Astrocyte (in vitro differentiated cells and primary cell): ENCODE data around the gene ATP2B2.

Source experiments
- EZH2 ChIP-seq: IDR thresholded peaks from 2 replicates; pipeline ENCODE4 v1.6.1; 2012; ENCODE audit warnings: mild to moderate bottlenecking, low read length, inconsistent platforms; ENCODE audit not compliant: insufficient read depth
- TF ChIP-seq, protein P1 (sequence below): IDR thresholded peaks from 2 replicates; pipeline ENCODE4 v1.5.1; 2011; ENCODE audit warnings: low read depth, mild to moderate bottlenecking, inconsistent platforms, low read length, moderate library complexity; ENCODE audit not compliant: insufficient read depth

DNA sequence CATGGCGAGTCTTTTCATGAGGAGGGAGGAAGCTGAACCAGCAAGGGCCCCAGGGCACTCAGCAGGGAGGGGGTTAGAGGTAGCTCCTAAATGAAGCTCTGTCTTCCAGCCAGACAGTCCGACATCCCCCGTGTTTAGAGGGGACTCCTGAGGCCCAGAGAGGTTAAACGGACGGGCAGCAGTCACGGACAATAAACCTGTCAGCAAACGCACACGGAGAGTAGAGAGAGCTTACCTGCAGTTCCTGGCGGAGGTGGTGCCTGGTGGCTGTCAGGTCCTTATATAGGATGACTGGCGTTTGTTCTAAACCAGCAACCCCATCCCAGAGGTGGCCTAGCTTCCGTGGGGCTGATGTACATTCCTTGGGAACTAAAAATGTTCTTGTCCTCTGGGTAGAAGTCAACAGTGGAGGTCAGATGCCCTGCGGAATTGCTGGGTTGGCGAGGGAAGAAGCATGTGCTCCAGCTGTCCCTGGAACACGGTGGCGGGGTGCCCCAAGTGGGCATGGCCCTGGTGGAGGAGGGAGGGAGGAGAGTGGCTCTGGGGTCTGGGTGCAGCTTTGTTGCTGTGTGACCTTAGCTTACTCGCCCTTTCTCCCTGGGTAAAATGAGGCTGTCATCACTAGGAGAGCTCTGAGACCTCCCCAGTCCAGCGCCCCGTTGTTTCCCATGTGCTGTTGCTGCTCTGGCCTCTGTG lies 214.8 kb downstream of the ATP2B2 start:
- no peak for TF ChIP-seq EZH2
- TF ChIP-seq, protein P1, sequence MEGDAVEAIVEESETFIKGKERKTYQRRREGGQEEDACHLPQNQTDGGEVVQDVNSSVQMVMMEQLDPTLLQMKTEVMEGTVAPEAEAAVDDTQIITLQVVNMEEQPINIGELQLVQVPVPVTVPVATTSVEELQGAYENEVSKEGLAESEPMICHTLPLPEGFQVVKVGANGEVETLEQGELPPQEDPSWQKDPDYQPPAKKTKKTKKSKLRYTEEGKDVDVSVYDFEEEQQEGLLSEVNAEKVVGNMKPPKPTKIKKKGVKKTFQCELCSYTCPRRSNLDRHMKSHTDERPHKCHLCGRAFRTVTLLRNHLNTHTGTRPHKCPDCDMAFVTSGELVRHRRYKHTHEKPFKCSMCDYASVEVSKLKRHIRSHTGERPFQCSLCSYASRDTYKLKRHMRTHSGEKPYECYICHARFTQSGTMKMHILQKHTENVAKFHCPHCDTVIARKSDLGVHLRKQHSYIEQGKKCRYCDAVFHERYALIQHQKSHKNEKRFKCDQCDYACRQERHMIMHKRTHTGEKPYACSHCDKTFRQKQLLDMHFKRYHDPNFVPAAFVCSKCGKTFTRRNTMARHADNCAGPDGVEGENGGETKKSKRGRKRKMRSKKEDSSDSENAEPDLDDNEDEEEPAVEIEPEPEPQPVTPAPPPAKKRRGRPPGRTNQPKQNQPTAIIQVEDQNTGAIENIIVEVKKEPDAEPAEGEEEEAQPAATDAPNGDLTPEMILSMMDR: no peak
